Glutamatergic neuron (in vitro differentiated cells): ENCODE data around the gene SEMA4A. TPM values are rescaled to one million over a fixed set of nuclear protein-coding genes. Genes with fewer than 3 reads are reported as not detected.
A peak's percentile ranks its signal among the peaks of the same experiment; 100 is the strongest.

Experiments used
- DNase-seq: peaks from one replicate; pipeline ENCODE4 v3.0.0; 2022
- H3K27ac Mint-ChIP-seq: one replicate; pipeline ENCODE4 v1.8.0; 2020; ENCODE audit warnings: mild to moderate bottlenecking, mixed read lengths, inconsistent platforms; ENCODE audit not compliant: unreplicated experiment
- H3K27me3 Mint-ChIP-seq: one replicate; pipeline ENCODE4 v1.8.0; 2020; ENCODE audit warnings: mild to moderate bottlenecking, moderate library complexity, mixed read lengths, inconsistent platforms; ENCODE audit not compliant: unreplicated experiment
- H3K36me3 Mint-ChIP-seq: one replicate; pipeline ENCODE4 v1.8.0; 2020; ENCODE audit warnings: mild to moderate bottlenecking, mixed read lengths, inconsistent platforms; ENCODE audit not compliant: unreplicated experiment
- H3K4me1 Mint-ChIP-seq: one replicate; pipeline ENCODE4 v1.8.0; 2020; ENCODE audit warnings: mild to moderate bottlenecking, low read depth, mixed read lengths, inconsistent platforms; ENCODE audit not compliant: unreplicated experiment
- H3K4me3 Mint-ChIP-seq: one replicate; pipeline ENCODE4 v1.8.0; 2020; ENCODE audit warnings: mild to moderate bottlenecking, mixed read lengths, inconsistent platforms; ENCODE audit not compliant: unreplicated experiment
- H3K9me3 Mint-ChIP-seq: one replicate; pipeline ENCODE4 v1.8.0; 2020; ENCODE audit warnings: mild to moderate bottlenecking, moderate library complexity, mixed read lengths, inconsistent platforms; ENCODE audit not compliant: unreplicated experiment
- total RNA-seq: library from RNA; stranded (reverse); fragmentation: NEBNext Ultra II Directional; extraction: Animal tissue kit (Norgen Biotek cat#: 25700); gene quantifications from one replicate; pipeline ENCODE4 v1.2.1, GENCODE V29; 2021; ENCODE audit not compliant: unreplicated experiment
- TF ChIP-seq, protein P1 (sequence below): fragments of 200-600 bp; sonication (generic); IDR thresholded peaks from one replicate; pipeline ENCODE4 v1.5.0; 2021; ENCODE audit not compliant: partially characterized antibody, unreplicated experiment

The SEMA4A gene
- total RNA-seq, 1 donor from 2014 or later, result 4.0 TPM

DNA sequence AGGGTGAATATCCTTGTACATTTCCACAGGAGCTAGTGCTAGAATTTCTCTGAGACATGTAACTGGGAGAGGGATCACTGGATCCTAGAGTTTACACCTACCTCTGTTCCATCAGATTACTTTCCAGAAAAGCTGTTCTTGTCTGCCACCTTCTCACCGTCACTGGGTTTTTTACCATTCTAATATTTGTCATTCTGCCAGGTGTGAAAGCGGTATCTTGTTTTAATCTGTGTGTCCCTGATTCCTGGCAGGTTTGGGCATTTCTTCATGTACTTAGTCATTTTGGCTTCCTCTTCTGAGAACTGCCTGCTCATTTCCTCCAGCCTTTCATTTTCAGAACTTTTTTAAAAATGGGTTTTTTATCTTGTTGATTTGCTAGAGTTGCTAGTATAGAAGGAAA, 64.5 kb downstream of the SEMA4A start:
- Mint-ChIP-seq H3K4me1 (peaks cover 5% of the 10 kb centered on the region), H3K4me3 (no peak overlapping the region), H3K36me3 (peaks cover 5% of the 10 kb centered on the region), H3K27me3 (peaks cover 5% of the 10 kb centered on the region), H3K27ac (peak overlapping the region; percentile 38), H3K9me3 (peaks cover 8% of the 10 kb centered on the region)
- TF ChIP-seq, protein P1, sequence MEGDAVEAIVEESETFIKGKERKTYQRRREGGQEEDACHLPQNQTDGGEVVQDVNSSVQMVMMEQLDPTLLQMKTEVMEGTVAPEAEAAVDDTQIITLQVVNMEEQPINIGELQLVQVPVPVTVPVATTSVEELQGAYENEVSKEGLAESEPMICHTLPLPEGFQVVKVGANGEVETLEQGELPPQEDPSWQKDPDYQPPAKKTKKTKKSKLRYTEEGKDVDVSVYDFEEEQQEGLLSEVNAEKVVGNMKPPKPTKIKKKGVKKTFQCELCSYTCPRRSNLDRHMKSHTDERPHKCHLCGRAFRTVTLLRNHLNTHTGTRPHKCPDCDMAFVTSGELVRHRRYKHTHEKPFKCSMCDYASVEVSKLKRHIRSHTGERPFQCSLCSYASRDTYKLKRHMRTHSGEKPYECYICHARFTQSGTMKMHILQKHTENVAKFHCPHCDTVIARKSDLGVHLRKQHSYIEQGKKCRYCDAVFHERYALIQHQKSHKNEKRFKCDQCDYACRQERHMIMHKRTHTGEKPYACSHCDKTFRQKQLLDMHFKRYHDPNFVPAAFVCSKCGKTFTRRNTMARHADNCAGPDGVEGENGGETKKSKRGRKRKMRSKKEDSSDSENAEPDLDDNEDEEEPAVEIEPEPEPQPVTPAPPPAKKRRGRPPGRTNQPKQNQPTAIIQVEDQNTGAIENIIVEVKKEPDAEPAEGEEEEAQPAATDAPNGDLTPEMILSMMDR, result no peak
- no peak for DNase-seq

DNA sequence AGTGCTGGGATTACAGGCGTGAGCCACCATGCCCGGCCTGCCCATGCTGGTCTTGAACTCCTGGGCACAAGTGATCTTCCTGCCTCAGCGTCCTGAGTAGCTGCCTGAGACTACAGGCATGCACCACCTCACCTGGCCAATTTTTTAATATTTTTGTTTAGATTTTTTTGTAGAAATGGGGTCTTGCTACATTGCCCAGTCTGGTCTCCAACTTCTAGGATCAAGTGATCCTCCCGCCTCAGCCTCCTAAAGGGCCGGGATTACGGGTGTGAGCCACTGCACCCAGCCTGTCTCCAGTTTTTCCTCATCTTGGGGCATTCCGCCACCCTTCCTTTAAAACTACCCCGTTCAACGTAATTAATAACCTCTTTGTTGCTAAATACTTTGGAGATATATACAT, 66.8 kb downstream of the SEMA4A start:
- Mint-ChIP-seq H3K36me3 (peaks cover 5% of the 10 kb centered on the region), H3K27me3 (peaks cover 2% of the 10 kb centered on the region), H3K9me3 (peaks cover 4% of the 10 kb centered on the region), H3K27ac (no peak overlapping the region), H3K4me1 (peaks cover 8% of the 10 kb centered on the region), H3K4me3 (no peak overlapping the region)
- TF ChIP-seq, protein P1, result no peak
- no peak for DNase-seq

DNA sequence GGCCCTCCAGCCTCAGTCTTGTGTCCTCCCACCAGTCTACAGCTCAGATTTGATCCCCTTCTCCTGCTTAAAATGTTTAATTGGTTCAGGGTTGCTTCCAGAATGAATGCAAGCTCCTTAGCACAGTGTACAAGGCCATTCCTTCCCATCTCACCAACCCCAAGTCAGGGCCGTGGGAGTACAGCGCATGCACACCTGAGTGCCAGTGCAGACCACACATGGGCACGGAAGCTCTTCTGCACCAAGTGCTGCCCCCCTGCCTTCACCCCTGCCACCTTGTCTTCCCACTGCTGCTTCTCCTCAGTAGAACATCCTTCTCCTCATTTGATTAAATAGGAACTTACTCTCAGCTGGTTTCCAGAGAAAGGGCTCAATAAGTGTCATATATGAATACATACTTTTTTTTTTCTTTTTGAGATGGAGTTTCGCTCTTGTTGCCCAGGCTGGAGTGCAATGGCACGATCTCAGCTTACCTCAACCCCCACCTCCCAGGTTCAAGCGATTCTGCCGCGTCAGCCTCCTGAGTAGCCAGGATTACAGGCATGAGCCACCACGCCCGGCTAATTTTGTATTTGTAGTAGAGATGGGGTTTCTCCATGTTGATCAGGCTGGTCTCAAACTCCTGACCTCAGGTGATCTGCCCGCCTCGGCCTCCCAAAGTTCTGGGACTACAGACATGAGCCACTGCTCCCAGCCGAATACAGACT, 68.8 kb downstream of the SEMA4A start:
- H3K4me1 Mint-ChIP-seq, result peaks cover 8% of the 10 kb centered on the region
- DNase-seq, result no peak
- no peak overlapping the region for H3K27ac Mint-ChIP-seq
- no peak overlapping the region for H3K4me3 Mint-ChIP-seq
- peaks cover 5% of the 10 kb centered on the region for H3K36me3 Mint-ChIP-seq
- TF ChIP-seq, protein P1, result no peak
- no peaks in the 10 kb centered on the region for H3K27me3 Mint-ChIP-seq
- peaks cover 6% of the 10 kb centered on the region for H3K9me3 Mint-ChIP-seq

DNA sequence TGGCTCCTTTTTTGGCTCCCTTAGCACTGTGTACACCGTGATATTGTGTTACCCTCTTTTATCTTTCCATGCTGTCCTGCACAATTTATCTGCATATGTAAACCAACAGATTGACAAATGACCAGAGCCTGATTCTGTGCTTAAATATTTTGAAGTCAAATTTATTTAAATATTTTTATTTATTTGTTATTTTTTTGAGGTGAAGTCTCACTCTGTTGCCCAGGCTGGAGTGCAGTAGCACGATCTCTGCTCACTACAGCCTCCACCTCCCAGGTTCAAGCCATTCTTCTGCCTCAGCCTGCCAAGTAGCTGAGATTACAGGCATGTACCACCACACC, 72.3 kb downstream of the SEMA4A start:
- Mint-ChIP-seq H3K4me3 (no peak overlapping the region), H3K27me3 (peaks cover 2% of the 10 kb centered on the region), H3K27ac (peak overlapping the region; percentile 14), H3K9me3 (peaks cover 6% of the 10 kb centered on the region), H3K4me1 (peaks cover 8% of the 10 kb centered on the region), H3K36me3 (peaks cover 5% of the 10 kb centered on the region)
- TF ChIP-seq, protein P1, result no peak
- no peak for DNase-seq

DNA sequence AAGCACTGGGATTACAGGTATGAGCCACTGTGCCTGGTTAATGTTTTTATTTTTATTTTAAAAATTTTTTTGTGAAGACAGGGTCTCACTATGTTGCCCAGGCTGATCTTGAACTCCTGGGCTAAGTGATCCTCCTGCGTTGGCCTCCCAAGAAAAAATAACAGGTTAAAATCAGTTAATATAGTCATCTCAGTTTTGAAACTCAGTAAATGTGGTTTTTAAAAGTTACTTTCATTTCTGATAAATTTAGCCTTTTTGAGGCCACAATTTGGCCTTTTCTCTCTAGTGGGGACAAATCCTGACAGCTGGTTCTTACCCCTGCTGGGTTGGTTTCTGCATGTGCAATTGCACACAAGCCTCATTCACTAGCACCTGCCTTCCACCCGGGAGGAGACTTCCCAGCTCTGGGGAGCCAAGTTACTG, 72.7 kb downstream of the SEMA4A start:
- TF ChIP-seq, protein P1, result no peak
- Mint-ChIP-seq H3K27ac (no peak overlapping the region), H3K4me3 (no peak overlapping the region)

More for the DNA sequence above, 72.7 kb downstream of the SEMA4A start:
- Mint-ChIP-seq H3K36me3 (peaks cover 2% of the 10 kb centered on the region), H3K9me3 (peaks cover 5% of the 10 kb centered on the region), H3K4me1 (peaks cover 8% of the 10 kb centered on the region), H3K27me3 (peaks cover 2% of the 10 kb centered on the region)
- no peak for DNase-seq
